Keratinocyte (primary cell): Measurements from ENCODE around the gene FBN1.

Source experiments
- CTCF ChIP-seq, 3 experiments: IDR thresholded peaks in 1 of 3; conservative IDR thresholded peaks in 1 of 3; optimal IDR thresholded peaks in 1 of 3; 2 replicates in 2 of 3; 3 replicates in 1 of 3; pipeline versions ENCODE3 to v1.5.1; 2011; ENCODE audit warnings: low read length in 3 of 3, mild to moderate bottlenecking in 3 of 3, moderate library complexity in 2 of 3, control low read depth in 1 of 3, inconsistent platforms in 1 of 3; ENCODE audit not compliant: insufficient read depth in 2 of 3; ENCODE audit errors: extremely low read depth in 1 of 3
- EZH2 ChIP-seq: IDR thresholded peaks from one replicate; pipeline ENCODE4 v1.6.1; 2012; ENCODE audit warnings: inconsistent platforms, mild to moderate bottlenecking, low read length, moderate library complexity

GRCh38 chr15:48435321-48435720, 210.2 kb downstream of the FBN1 start:
- TF ChIP-seq CTCF (optimal IDR thresholded peaks at IDR 0.05 in 1 of 3, IDR thresholded peaks at IDR 0.05 in 1 of 3, conservative IDR thresholded peaks at IDR 0.05 in 1 of 3; ENCODE audit: extremely low read depth in 1 of 3, insufficient read depth in 2 of 3, low read length in 3 of 3) (no peak), EZH2 (no peak)
